AG10803 (cell line): Measurements from ENCODE around the gene SLC16A13.
A peak's percentile ranks its signal among the peaks of the same experiment; 100 is the strongest.

Experiments
- DNase-seq: peaks from one replicate; pipeline ENCODE4 v3.0.0; 2010; ENCODE audit warnings: low read depth
- H3K4me3 ChIP-seq: 2 replicates; pipeline ENCODE4 v1.5.1; 2011; ENCODE audit warnings: mild to moderate bottlenecking, low read length, control low read depth
- CTCF ChIP-seq: conservative IDR thresholded peaks from 2 replicates; pipeline ENCODE4 v1.5.1; 2011; ENCODE audit warnings: mild to moderate bottlenecking, low read length, control low read depth, inconsistent platforms

Gene SLC16A13

GRCh38 chr17:7038025-7038862 is 2.4 kb downstream of the SLC16A13 start:
- H3K4me3 ChIP-seq = no peak overlapping the region
- TF ChIP-seq CTCF = no peak

GRCh38 chr17:7039832-7040231 is 4.0 kb downstream of the SLC16A13 start:
- TF ChIP-seq CTCF = no peak
- DNase-seq = no peak
- no peak overlapping the region for H3K4me3 ChIP-seq

More at GRCh38 chr17:7038025-7038862, 2.4 kb downstream of the SLC16A13 start:
- no peak for DNase-seq

GRCh38 chr17:7041607-7042500 is 6.0 kb downstream of the SLC16A13 start:
- DNase-seq = no peak
- no peak for TF ChIP-seq CTCF
- no peak overlapping the region for H3K4me3 ChIP-seq

GRCh38 chr17:7042501-7043181 is 6.8 kb downstream of the SLC16A13 start:
- no peak for TF ChIP-seq CTCF
- H3K4me3 ChIP-seq = peak overlapping the region; percentile 53; the same call in 1 of the 2 replicates
- DNase-seq = no peak

- TF ChIP-seq CTCF = no peak
- DNase-seq = no peak
- peak overlapping the region; percentile 53 for H3K4me3 ChIP-seq
Measured at GRCh38 chr17:7043182-7043496, 7.3 kb downstream of the SLC16A13 start.

GRCh38 chr17:7043497-7044198 is 7.8 kb downstream of the SLC16A13 start, which contains the start of gene SLC16A11:
Gene SLC16A11 (minus strand): TSS chr17:7044092. CDS start chr17:7043513, 579 bp downstream.
- H3K4me3 ChIP-seq = peak within 1 kb of the TSS; percentile 53
- no peak for TF ChIP-seq CTCF
- DNase-seq = peak; percentile 25
